AG04450 (cell line): ENCODE measurements around the gene BRD3. TPM values are rescaled to one million over a fixed set of nuclear protein-coding genes. Genes with fewer than 3 reads are reported as not detected.

Experiments used
- CTCF ChIA-PET: fragments of 300-600, 350-600 bp; formaldehyde crosslinking; extraction: SDS; loops from one replicate; lab custom pipeline; 2022; ENCODE audit warnings: antibody characterized with exemption, inconsistent platforms; lab: Charles Lee
- POLR2A ChIA-PET: fragments of 350-600 bp; formaldehyde crosslinking; extraction: SDS; loops from one replicate; lab custom pipeline; 2021; ENCODE audit warnings: antibody characterized with exemption, inconsistent platforms; lab: Yijun Ruan, JAX
- DNase-seq: peaks from one replicate; pipeline ENCODE4 v3.0.0-alpha.2; 2011; ENCODE audit warnings: low read depth, low spot score
- H3K27ac ChIP-seq: one replicate; pipeline ENCODE4 v1.5.1; 2012; ENCODE audit warnings: low read depth, low read length, control low read depth
- H3K27me3 ChIP-seq: one replicate; pipeline ENCODE4 v1.6.0; 2012; ENCODE audit warnings: low read length; ENCODE audit not compliant: control insufficient read depth, insufficient read depth
- H3K4me3 ChIP-seq: 2 replicates; pipeline ENCODE4 v1.5.1; 2011; ENCODE audit warnings: mild to moderate bottlenecking, low read depth, low read length, control low read depth
- H3K9me3 ChIP-seq: 2 replicates; pipeline ENCODE4 v1.5.1; 2012; ENCODE audit warnings: low read length; ENCODE audit not compliant: control insufficient read depth, insufficient read depth
- CTCF ChIP-seq: IDR thresholded peaks from 2 replicates; pipeline ENCODE4 v1.5.1; 2011; ENCODE audit warnings: low read depth, low read length, control low read depth, inconsistent platforms
- polyA plus RNA-seq: library from polyadenylated mRNA; depleted of rRNA; stranded (reverse); fragments of >200 nt; gene quantifications from 2 replicates; pipeline ENCODE4 v1.2.3, GENCODE V29; 2011

BRD3 gene
- polyA plus RNA-seq, 1 experiment = 7.1 TPM

GRCh38 chr9:133987946-133988665, 79.7 kb downstream of the BRD3 start:
- no peak for DNase-seq
- Histone ChIP-seq H3K27ac (no peak overlapping the region), H3K9me3 (no peaks in the 10 kb centered on the region; the same call in 1 of the 2 replicates), H3K27me3 (no peaks in the 10 kb centered on the region), H3K4me3 (no peak overlapping the region)
- TF ChIP-seq CTCF = no peak
- CTCF ChIA-PET = no interaction called here
- POLR2A ChIA-PET = no interaction called here

GRCh38 chr9:133987446-133987788, 80.4 kb downstream of the BRD3 start:
- ChIA-PET POLR2A (no interaction called here), CTCF (no interaction called here)
- Histone ChIP-seq H3K9me3 (no peaks in the 10 kb centered on the region), H3K27me3 (no peaks in the 10 kb centered on the region), H3K27ac (no peak overlapping the region), H3K4me3 (no peak overlapping the region)
- DNase-seq = no peak
- TF ChIP-seq CTCF = no peak

- Histone ChIP-seq H3K27me3 (no peaks in the 10 kb centered on the region), H3K4me3 (no peak overlapping the region), H3K27ac (no peak overlapping the region), H3K9me3 (no peaks in the 10 kb centered on the region)
- DNase-seq = no peak
- ChIA-PET CTCF (no interaction called here), POLR2A (no interaction called here)
- no peak for TF ChIP-seq CTCF
These were observed 80.9 kb downstream of the BRD3 start for GRCh38 chr9:133986774-133987445.

- CTCF ChIA-PET = interaction anchor here (1.0 kb wide), 1 partner anchor 203 kb away, joined by 3 read pairs; no protein-coding TSS in a partner anchor
- H3K4me3 ChIP-seq = no peak overlapping the region
- POLR2A ChIA-PET = no interaction called here
These were observed 81.8 kb downstream of the BRD3 start for GRCh38 chr9:133986061-133986460.

More at GRCh38 chr9:133986061-133986460, 81.8 kb downstream of the BRD3 start:
- Histone ChIP-seq H3K27ac (no peak overlapping the region), H3K27me3 (no peaks in the 10 kb centered on the region), H3K9me3 (no peaks in the 10 kb centered on the region)
- DNase-seq = no peak
- TF ChIP-seq CTCF = no peak
